ENCODE measurements around the gene BCL11B.
"Not testable (repeated sequence)": the region's sequence is repeated elsewhere in the genome, so short reads cannot be mapped to it uniquely, and the experiment has no call there.

Gene BCL11B

GRCh38 chr14:99228760-99229159 is 43.2 kb downstream of the BCL11B start:
- H3K4me3 ChIP-seq (ENCODE audit: low read depth, low read length); H3K36me3 ChIP-seq (ENCODE audit: insufficient read depth, low read length); H3K4me1 ChIP-seq (ENCODE audit: control insufficient read depth, insufficient read depth, low read length, unreplicated experiment); H3K27ac ChIP-seq (ENCODE audit: low read depth, low read length); H2AFZ ChIP-seq (ENCODE audit: low read length, unreplicated experiment); H3K79me2 ChIP-seq (ENCODE audit: control insufficient read depth, insufficient read depth, low read length, unreplicated experiment); H3K27me3 ChIP-seq (ENCODE audit: insufficient read depth, low read length): not testable (repeated sequence)

- H2AFZ ChIP-seq (ENCODE audit: low read length, unreplicated experiment): no peak overlapping the region
- no peaks in the 10 kb centered on the region for H3K79me2 ChIP-seq (ENCODE audit: control insufficient read depth, insufficient read depth, low read length, unreplicated experiment)
- no peaks in the 10 kb centered on the region for H3K36me3 ChIP-seq (ENCODE audit: insufficient read depth, low read length)
- H3K4me3 ChIP-seq (ENCODE audit: low read depth, low read length): no peak overlapping the region
- no peaks in the 10 kb centered on the region for H3K27me3 ChIP-seq (ENCODE audit: insufficient read depth, low read length)
- no peaks in the 10 kb centered on the region for H3K4me1 ChIP-seq (ENCODE audit: control insufficient read depth, insufficient read depth, low read length, unreplicated experiment)
- H3K27ac ChIP-seq (ENCODE audit: low read depth, low read length): no peak overlapping the region
These were observed 45.3 kb downstream of the BCL11B start for GRCh38 chr14:99226687-99227086.

- Histone ChIP-seq H2AFZ (ENCODE audit: low read length, unreplicated experiment) (no peak overlapping the region), H3K36me3 (ENCODE audit: insufficient read depth, low read length) (no peaks in the 10 kb centered on the region), H3K27ac (ENCODE audit: low read depth, low read length) (no peak overlapping the region), H3K4me1 (ENCODE audit: control insufficient read depth, insufficient read depth, low read length, unreplicated experiment) (no peaks in the 10 kb centered on the region), H3K79me2 (ENCODE audit: control insufficient read depth, insufficient read depth, low read length, unreplicated experiment) (no peaks in the 10 kb centered on the region), H3K27me3 (ENCODE audit: insufficient read depth, low read length) (no peaks in the 10 kb centered on the region), H3K4me3 (ENCODE audit: low read depth, low read length) (no peak overlapping the region)
These were observed 46.4 kb downstream of the BCL11B start for GRCh38 chr14:99225436-99226203.

GRCh38 chr14:99224948-99225347 is 47.0 kb downstream of the BCL11B start:
- H3K36me3 ChIP-seq (ENCODE audit: insufficient read depth, low read length): no peaks in the 10 kb centered on the region
- H3K4me3 ChIP-seq (ENCODE audit: low read depth, low read length): no peak overlapping the region
- no peak overlapping the region for H2AFZ ChIP-seq (ENCODE audit: low read length, unreplicated experiment)
- H3K27ac ChIP-seq (ENCODE audit: low read depth, low read length): no peak overlapping the region
- no peaks in the 10 kb centered on the region for H3K4me1 ChIP-seq (ENCODE audit: control insufficient read depth, insufficient read depth, low read length, unreplicated experiment)
- H3K27me3 ChIP-seq (ENCODE audit: insufficient read depth, low read length): no peaks in the 10 kb centered on the region
- H3K79me2 ChIP-seq (ENCODE audit: control insufficient read depth, insufficient read depth, low read length, unreplicated experiment): no peaks in the 10 kb centered on the region

- H3K79me2 ChIP-seq (ENCODE audit: control insufficient read depth, insufficient read depth, low read length, unreplicated experiment): no peaks in the 10 kb centered on the region
- H3K4me3 ChIP-seq (ENCODE audit: low read depth, low read length): no peak overlapping the region
- H3K27me3 ChIP-seq (ENCODE audit: insufficient read depth, low read length): no peaks in the 10 kb centered on the region
- H3K27ac ChIP-seq (ENCODE audit: low read depth, low read length): no peak overlapping the region
- H2AFZ ChIP-seq (ENCODE audit: low read length, unreplicated experiment): no peak overlapping the region
- no peaks in the 10 kb centered on the region for H3K36me3 ChIP-seq (ENCODE audit: insufficient read depth, low read length)
- H3K4me1 ChIP-seq (ENCODE audit: control insufficient read depth, insufficient read depth, low read length, unreplicated experiment): no peaks in the 10 kb centered on the region
These were observed 47.7 kb downstream of the BCL11B start for GRCh38 chr14:99224116-99224910.

GRCh38 chr14:99221445-99221844 is 50.6 kb downstream of the BCL11B start:
- no peaks in the 10 kb centered on the region for H3K36me3 ChIP-seq (ENCODE audit: insufficient read depth, low read length)
- no peak overlapping the region for H3K27ac ChIP-seq (ENCODE audit: low read depth, low read length)
- no peaks in the 10 kb centered on the region for H3K79me2 ChIP-seq (ENCODE audit: control insufficient read depth, insufficient read depth, low read length, unreplicated experiment)
- no peak overlapping the region for H2AFZ ChIP-seq (ENCODE audit: low read length, unreplicated experiment)
- H3K4me1 ChIP-seq (ENCODE audit: control insufficient read depth, insufficient read depth, low read length, unreplicated experiment): no peaks in the 10 kb centered on the region
- H3K4me3 ChIP-seq (ENCODE audit: low read depth, low read length): no peak overlapping the region
- no peaks in the 10 kb centered on the region for H3K27me3 ChIP-seq (ENCODE audit: insufficient read depth, low read length)

GRCh38 chr14:99217066-99217955 is 54.7 kb downstream of the BCL11B start:
- H3K4me3 ChIP-seq (ENCODE audit: low read depth, low read length): no peak overlapping the region
- H3K79me2 ChIP-seq (ENCODE audit: control insufficient read depth, insufficient read depth, low read length, unreplicated experiment): no peaks in the 10 kb centered on the region
- no peaks in the 10 kb centered on the region for H3K4me1 ChIP-seq (ENCODE audit: control insufficient read depth, insufficient read depth, low read length, unreplicated experiment)
- no peak overlapping the region for H3K27ac ChIP-seq (ENCODE audit: low read depth, low read length)
- no peaks in the 10 kb centered on the region for H3K27me3 ChIP-seq (ENCODE audit: insufficient read depth, low read length)
- H3K36me3 ChIP-seq (ENCODE audit: insufficient read depth, low read length): no peaks in the 10 kb centered on the region
- no peak overlapping the region for H2AFZ ChIP-seq (ENCODE audit: low read length, unreplicated experiment)

- Histone ChIP-seq H3K4me1 (ENCODE audit: control insufficient read depth, insufficient read depth, low read length, unreplicated experiment) (no peaks in the 10 kb centered on the region), H3K27me3 (ENCODE audit: insufficient read depth, low read length) (no peaks in the 10 kb centered on the region), H3K36me3 (ENCODE audit: insufficient read depth, low read length) (no peaks in the 10 kb centered on the region), H3K4me3 (ENCODE audit: low read depth, low read length) (no peak overlapping the region), H2AFZ (ENCODE audit: low read length, unreplicated experiment) (no peak overlapping the region), H3K27ac (ENCODE audit: low read depth, low read length) (no peak overlapping the region), H3K79me2 (ENCODE audit: control insufficient read depth, insufficient read depth, low read length, unreplicated experiment) (no peaks in the 10 kb centered on the region)
These were observed 55.8 kb downstream of the BCL11B start for GRCh38 chr14:99216191-99216590.

- Histone ChIP-seq H3K27ac (ENCODE audit: low read depth, low read length) (no peak overlapping the region), H3K4me3 (ENCODE audit: low read depth, low read length) (no peak overlapping the region)
These were observed 56.7 kb downstream of the BCL11B start for GRCh38 chr14:99215277-99215676.

GRCh38 chr14:99214701-99215100 is 57.3 kb downstream of the BCL11B start:
- Histone ChIP-seq H3K27me3 (ENCODE audit: insufficient read depth, low read length) (no peaks in the 10 kb centered on the region), H3K79me2 (ENCODE audit: control insufficient read depth, insufficient read depth, low read length, unreplicated experiment) (no peaks in the 10 kb centered on the region), H3K27ac (ENCODE audit: low read depth, low read length) (no peak overlapping the region), H3K36me3 (ENCODE audit: insufficient read depth, low read length) (no peaks in the 10 kb centered on the region), H3K4me3 (ENCODE audit: low read depth, low read length) (no peak overlapping the region), H3K4me1 (ENCODE audit: control insufficient read depth, insufficient read depth, low read length, unreplicated experiment) (no peaks in the 10 kb centered on the region), H2AFZ (ENCODE audit: low read length, unreplicated experiment) (no peak overlapping the region)

More at GRCh38 chr14:99215277-99215676, 56.7 kb downstream of the BCL11B start:
- Histone ChIP-seq H3K36me3 (ENCODE audit: insufficient read depth, low read length) (no peaks in the 10 kb centered on the region), H3K79me2 (ENCODE audit: control insufficient read depth, insufficient read depth, low read length, unreplicated experiment) (no peaks in the 10 kb centered on the region), H3K4me1 (ENCODE audit: control insufficient read depth, insufficient read depth, low read length, unreplicated experiment) (no peaks in the 10 kb centered on the region), H2AFZ (ENCODE audit: low read length, unreplicated experiment) (no peak overlapping the region), H3K27me3 (ENCODE audit: insufficient read depth, low read length) (no peaks in the 10 kb centered on the region)

Data from ACC112 (cell line).